ENCODE results near the gene KCNB1.
"Not testable (repeated sequence)": the region's sequence is repeated elsewhere in the genome, so short reads cannot be mapped to it uniquely, and the experiment has no call there.

The KCNB1 gene

GRCh38 chr20:49431329-49431728 is 51.1 kb downstream of the KCNB1 start:
- no peak for DNase-seq

DNA sequence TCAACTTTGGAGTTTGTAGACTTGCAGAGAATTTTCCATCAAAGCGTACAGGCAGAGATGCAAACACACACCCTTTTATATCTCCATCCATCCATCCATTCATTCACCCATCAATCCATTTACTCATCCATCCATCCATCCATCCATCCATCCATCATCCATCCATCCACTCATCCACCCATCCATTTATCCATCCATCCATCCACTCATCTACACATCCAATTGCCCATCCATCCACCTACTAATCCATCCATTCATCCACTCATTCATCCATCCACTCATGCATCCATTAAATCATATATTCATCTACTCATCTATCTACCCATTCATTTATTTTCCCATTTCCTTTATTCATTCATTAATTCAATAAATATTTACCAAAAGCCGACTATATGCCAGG is 52.1 kb downstream of the KCNB1 start:
- no peak for DNase-seq

GRCh38 chr20:49427751-49428518 is 54.5 kb downstream of the KCNB1 start:
- DNase-seq: no peak

- DNase-seq: peak; percentile 14
Measured at GRCh38 chr20:49426873-49427272, 55.6 kb downstream of the KCNB1 start.

- DNase-seq: no peak
Measured at GRCh38 chr20:49426395-49426794, 56.1 kb downstream of the KCNB1 start.

DNA sequence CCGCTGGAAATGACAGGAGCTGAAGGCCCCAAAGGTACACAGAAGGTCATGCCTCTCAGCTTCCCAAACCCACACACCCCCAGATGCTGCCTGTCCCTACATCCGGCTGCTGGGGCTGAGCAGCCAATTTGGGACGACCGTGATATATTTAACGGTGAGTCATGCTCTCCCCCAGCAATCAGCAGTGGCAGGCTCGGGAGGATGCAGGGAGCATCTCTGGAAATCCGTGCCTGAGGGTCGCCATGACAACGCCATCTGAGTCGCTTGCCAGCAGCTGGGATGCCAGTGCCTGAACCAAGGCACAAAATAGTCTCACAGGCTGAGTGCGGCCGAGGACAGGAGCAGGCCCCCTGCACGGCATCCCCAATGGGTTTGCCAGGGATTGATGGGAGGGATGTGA is 57.9 kb downstream of the KCNB1 start:
- no peak for DNase-seq

GRCh38 chr20:49422161-49422560 is 60.3 kb downstream of the KCNB1 start:
- no peak for DNase-seq

DNA sequence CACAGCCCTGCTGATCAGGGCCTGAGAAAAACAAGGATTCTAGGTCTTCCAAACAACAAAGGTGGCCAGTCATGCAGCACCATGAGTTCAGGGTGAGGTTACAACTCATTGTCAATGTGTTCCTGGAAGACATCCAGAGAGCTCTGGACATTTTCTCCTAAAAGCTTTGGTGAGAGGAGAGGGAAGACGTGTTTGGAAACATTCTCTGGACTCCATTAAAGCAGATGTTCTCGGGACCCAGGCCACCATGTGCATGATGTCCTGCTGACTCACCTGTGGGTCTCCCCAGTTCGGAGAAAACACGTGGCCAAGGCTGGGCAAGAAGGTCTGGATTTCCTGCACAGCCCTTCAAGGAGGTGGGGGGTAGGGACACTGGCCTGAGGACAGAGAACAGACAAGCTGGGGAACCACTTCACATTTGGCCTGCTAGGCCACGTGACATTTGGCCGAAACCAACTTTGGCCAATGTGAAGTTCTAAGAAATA is 61.6 kb downstream of the KCNB1 start:
- DNase-seq: no peak

DNA sequence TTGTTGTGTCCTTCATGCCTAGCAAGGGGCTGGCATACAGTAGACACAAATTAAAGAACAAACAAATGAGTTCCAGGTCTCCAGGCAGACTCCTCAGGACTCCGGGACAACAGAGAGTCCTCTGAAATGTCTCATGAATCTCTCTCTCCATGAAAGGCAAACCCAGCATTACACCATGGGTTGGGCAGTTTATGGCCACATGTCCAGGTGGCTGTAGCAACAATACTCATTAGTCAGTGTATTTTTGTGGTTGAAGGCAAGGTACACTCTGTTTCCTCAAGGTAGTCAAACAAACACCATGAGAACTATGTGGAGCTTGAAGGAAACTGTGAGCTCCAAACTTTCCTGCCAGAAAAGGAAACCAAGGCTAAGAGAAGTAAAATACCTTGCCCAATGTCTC is 62.2 kb downstream of the KCNB1 start:
- DNase-seq: no peak

DNA sequence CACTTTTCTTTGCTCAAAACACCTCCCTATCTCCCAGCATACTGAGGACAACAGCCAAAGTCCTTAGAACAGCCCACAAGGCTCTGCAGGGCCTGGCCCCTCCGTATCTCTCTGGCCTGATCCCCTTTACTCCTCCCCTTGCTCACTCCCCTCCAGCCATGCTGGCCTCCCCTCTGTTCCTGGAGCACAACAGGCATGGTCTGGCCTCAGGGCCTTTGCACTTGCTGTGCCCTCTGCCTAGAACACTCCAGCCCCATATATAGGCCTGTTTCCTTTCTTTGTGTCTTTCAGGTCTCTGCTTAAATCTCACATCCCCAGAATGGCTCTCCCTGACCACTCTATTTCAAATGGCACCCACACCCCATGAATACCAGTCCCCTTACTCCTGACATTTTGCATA is 62.7 kb downstream of the KCNB1 start:
- no peak for DNase-seq

DNA sequence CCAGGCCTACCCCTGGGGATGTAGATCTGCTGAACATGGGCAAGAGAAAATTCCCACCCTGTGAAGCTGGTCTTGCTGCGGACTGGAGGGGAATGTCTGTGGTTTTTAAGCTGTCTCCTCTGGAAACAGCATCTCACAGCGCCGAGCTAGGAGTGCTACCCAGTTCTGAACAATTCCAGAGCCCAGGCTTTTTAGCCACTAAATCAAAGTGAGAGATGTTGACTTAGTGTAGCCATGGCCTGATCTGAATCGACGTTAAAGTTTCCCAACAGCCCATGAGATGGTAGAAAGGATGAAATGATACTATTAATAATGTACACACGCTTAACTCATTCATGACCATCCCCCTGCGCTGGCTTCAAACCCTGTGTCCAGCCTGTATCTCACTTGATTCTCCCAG is 63.7 kb downstream of the KCNB1 start:
- DNase-seq: no peak

DNA sequence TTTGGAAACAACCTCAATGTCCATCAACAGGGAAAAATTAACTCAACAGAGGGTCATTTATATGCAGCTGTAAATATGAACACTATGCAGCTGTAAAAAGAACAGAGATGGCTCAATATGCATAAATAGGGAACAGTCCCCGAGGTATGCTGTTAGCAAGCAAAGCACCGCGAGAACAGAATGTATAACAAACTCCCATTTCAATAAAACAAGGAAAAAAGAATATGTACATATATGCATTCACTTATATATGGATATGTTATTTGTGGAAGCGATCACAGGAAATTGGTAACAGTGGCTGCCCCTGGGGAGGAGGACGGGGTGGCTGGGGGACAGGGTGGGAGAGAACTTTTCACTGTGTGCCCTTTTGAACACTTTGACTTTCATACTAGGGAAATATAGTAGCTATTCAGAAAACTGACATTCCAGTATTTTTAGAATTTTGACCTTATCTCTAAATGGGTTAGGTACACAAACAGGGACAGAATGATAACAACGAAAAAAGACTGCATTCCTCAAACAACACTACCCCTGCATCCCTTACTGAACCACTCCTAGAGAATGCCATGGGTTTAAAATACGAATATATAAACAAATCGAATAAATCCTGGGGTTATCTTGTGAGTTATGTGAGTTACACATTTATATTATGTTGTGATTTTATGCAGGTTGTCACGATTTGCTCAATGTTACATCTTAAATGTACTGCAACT is 64.5 kb downstream of the KCNB1 start:
- DNase-seq: no peak

- DNase-seq: no peak
Measured at GRCh38 chr20:49415668-49416044, 66.8 kb downstream of the KCNB1 start.

- no peak for DNase-seq
Measured at GRCh38 chr20:49415005-49415667, 67.3 kb downstream of the KCNB1 start.

- no peak for DNase-seq
Measured at GRCh38 chr20:49413677-49414076, 68.8 kb downstream of the KCNB1 start.

GRCh38 chr20:49412953-49413352 is 69.5 kb downstream of the KCNB1 start:
- no peak for DNase-seq

- DNase-seq: no peak
Measured at GRCh38 chr20:49412254-49412653, 70.2 kb downstream of the KCNB1 start.

DNA sequence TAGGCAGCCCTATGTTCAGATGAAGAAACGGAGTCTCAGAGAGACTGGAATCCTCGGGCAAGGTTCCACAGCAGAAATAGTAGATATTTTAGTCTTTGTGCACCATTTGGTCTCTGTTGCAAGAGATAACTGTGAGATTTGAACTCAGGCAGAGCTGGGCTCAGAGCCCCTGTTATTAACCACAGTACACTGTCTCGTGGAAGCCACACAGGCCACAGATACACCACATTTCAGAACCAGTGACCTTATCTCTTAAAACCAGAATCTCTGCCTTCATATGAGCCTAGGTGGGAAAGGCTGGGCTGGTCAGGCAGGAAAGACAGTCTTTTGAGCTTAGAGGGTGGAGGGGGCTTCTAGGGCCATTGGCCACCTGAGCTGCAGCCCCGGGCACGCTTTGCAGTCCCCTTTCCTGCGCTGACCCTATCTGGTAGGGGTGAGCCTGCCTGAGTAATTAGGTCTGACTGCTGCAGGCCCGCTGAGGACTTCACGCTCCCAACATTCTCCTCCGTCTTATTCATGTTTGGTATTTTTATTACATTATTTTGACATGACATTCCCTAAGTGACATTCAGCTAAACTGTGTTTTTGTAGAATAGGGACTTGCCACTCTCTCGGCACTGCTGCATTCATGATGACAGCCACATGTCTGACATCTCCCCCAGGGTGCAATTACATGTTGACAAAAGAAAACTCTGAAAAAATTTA is 71.1 kb downstream of the KCNB1 start:
- DNase-seq: no peak

DNA sequence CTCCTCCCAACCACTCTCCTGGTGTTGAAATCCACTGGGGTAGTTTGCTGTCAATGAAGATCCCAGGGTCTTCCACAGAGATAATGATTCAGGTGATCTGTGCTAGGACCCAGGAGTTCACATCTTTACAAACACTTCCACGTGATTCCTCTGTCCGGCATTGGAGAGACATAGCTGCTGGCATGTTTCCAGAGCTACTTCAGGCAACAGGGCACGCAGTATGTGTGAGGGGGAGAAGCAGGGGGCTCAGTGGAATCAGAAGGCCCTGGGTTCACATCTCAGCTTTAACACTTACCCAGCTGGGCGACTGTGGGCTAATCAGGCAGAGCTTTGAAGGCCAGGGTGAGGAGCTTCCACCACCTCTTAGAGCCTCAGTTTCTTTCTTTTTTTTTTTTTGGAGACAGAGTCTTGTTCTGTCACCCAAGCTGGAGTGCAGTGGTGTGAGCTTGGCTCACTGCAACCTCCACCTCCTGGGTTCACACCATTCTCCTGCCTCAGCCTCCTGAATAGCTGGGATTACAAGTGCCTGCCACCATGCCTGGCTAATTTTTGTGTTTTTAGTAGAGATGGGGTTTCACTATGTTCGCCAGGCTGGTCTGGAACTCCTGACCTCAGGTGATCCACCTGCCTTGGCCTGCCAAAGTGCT is 72.4 kb downstream of the KCNB1 start:
- DNase-seq: not testable (repeated sequence)

GRCh38 chr20:49409302-49409974 is 73.0 kb downstream of the KCNB1 start:
- no peak for DNase-seq

DNA sequence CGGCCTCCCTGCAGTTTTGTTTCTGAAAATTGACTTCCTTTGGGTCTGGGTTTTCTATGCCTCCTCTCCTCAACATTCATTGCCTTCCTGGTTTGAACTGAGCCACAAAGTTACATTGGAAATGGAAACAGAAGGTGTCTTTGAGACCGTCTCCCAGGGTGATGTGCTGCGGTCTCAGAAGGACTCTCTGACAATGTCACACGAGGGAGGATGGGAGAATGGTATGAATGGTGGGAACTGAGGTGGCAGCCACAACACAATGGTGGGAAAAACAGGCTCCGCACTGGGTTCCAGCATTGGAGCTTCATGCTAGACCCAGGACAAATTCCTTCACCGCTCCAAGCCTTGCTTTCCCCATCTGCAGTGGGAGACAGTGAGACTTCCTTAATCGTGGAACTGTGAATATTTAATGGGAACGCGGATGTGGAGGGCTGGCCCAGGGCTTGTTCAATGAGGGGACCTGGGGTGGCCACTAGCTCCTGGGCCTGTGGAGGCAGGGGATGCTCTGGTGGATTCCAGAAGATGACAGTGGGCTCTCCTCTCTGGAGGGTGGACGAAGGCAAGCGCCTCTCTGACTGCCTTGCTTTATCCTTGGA is 73.9 kb downstream of the KCNB1 start:
- no peak for DNase-seq

DNA sequence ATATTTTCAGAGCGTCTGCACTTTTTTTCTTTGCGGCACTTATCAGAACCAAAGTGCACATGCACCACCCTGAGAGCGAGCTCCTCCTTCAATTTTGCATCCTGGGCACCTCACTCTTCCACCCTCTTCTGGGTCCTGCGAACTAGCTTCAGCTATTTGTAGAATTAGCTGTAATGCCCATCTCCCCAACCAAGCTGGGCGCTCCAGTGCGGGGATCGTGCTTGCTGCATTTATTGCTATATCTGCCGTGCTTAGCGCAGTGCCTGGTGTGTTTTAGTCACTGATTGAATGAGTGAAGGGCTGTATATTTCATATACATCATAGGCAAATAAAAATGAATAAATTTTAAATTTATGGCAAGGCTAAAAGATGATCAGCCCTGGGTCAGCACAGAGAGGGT is 75.8 kb downstream of the KCNB1 start:
- no peak for DNase-seq
